ENCODE data around the gene LRMDA. TPM values are rescaled to one million over a fixed set of nuclear protein-coding genes. Genes with fewer than 3 reads are reported as not detected.
A peak's percentile ranks its signal among the peaks of the same experiment; 100 is the strongest.

Gene LRMDA
- total RNA-seq, 1 donor: 32.6 TPM

GRCh38 chr10:75443362-75443761, 11.9 kb downstream of the LRMDA start:
- DNase-seq (ENCODE audit: low read depth in 2 of 3, low spot score in 2 of 3): no peak

GRCh38 chr10:75444781-75445386, 13.5 kb downstream of the LRMDA start:
- no peak for DNase-seq (ENCODE audit: low read depth in 2 of 3, low spot score in 2 of 3)

- DNase-seq (ENCODE audit: low read depth in 2 of 3, low spot score in 2 of 3): no peak
Measured at GRCh38 chr10:75446508-75446907, 15.1 kb downstream of the LRMDA start.

GRCh38 chr10:75448166-75448565, 16.7 kb downstream of the LRMDA start:
- DNase-seq (ENCODE audit: low read depth in 2 of 3, low spot score in 2 of 3): no peak

- DNase-seq (ENCODE audit: low read depth in 2 of 3, low spot score in 2 of 3): no peak
Measured at GRCh38 chr10:75449382-75450074, 18.1 kb downstream of the LRMDA start.

- DNase-seq (ENCODE audit: low read depth in 2 of 3, low spot score in 2 of 3): no peak
Measured at GRCh38 chr10:75450075-75450445, 18.6 kb downstream of the LRMDA start.

GRCh38 chr10:75450644-75451640, 19.5 kb downstream of the LRMDA start:
- DNase-seq (ENCODE audit: low read depth in 2 of 3, low spot score in 2 of 3): no peak

GRCh38 chr10:75451831-75452230, 20.4 kb downstream of the LRMDA start:
- DNase-seq (ENCODE audit: low read depth in 2 of 3, low spot score in 2 of 3): no peak

- no peak for DNase-seq (ENCODE audit: low read depth in 2 of 3, low spot score in 2 of 3)
Measured at GRCh38 chr10:75452997-75453396, 21.6 kb downstream of the LRMDA start.

GRCh38 chr10:75456122-75456521, 24.7 kb downstream of the LRMDA start:
- no peak for DNase-seq (ENCODE audit: low read depth in 2 of 3, low spot score in 2 of 3)

- no peak for DNase-seq (ENCODE audit: low read depth in 2 of 3, low spot score in 2 of 3)
Measured at GRCh38 chr10:75460059-75460458, 28.6 kb downstream of the LRMDA start.

GRCh38 chr10:75461672-75462649, 30.5 kb downstream of the LRMDA start:
- DNase-seq (ENCODE audit: low read depth in 2 of 3, low spot score in 2 of 3): no peak

- no peak for DNase-seq (ENCODE audit: low read depth in 2 of 3, low spot score in 2 of 3)
Measured at GRCh38 chr10:75462865-75463264, 31.4 kb downstream of the LRMDA start.

GRCh38 chr10:75464478-75465449, 33.3 kb downstream of the LRMDA start:
- no peak for DNase-seq (ENCODE audit: low read depth in 2 of 3, low spot score in 2 of 3)

GRCh38 chr10:75465450-75465827, 34.0 kb downstream of the LRMDA start:
- DNase-seq (ENCODE audit: low read depth in 2 of 3, low spot score in 2 of 3): no peak

GRCh38 chr10:75466001-75466400, 34.6 kb downstream of the LRMDA start:
- no peak for DNase-seq (ENCODE audit: low read depth in 2 of 3, low spot score in 2 of 3)

- DNase-seq (ENCODE audit: low read depth in 2 of 3, low spot score in 2 of 3): no peak
Measured at GRCh38 chr10:75466886-75467285, 35.5 kb downstream of the LRMDA start.

- no peak for DNase-seq (ENCODE audit: low read depth in 2 of 3, low spot score in 2 of 3)
Measured at GRCh38 chr10:75468612-75469005, 37.2 kb downstream of the LRMDA start.

- peak in 2 of 3 donors; percentile 35 to 40 for DNase-seq (ENCODE audit: low read depth in 2 of 3, low spot score in 2 of 3)
Measured at GRCh38 chr10:75469006-75469616, 37.7 kb downstream of the LRMDA start.
